Nephron progenitor cell (in vitro differentiated cells): ENCODE measurements around the gene C3orf22.
A peak's percentile ranks its signal among the peaks of the same experiment; 100 is the strongest.

Experiments
- DNase-seq: peaks from one replicate; pipeline ENCODE4 v3.0.0; 2021
- H3K27ac Mint-ChIP-seq: 2 replicates; pipeline ENCODE4 v1.8.0; 2021; ENCODE audit warnings: mild to moderate bottlenecking, moderate library complexity, mixed read lengths
- H3K27me3 Mint-ChIP-seq: 2 replicates; pipeline ENCODE4 v1.8.0; 2021; ENCODE audit warnings: mild to moderate bottlenecking, low read depth, mixed read lengths; ENCODE audit not compliant: poor library complexity
- H3K36me3 Mint-ChIP-seq: 2 replicates; pipeline ENCODE4 v1.8.0; 2021; ENCODE audit warnings: low read depth, mixed read lengths
- H3K4me1 Mint-ChIP-seq: 2 replicates; pipeline ENCODE4 v1.8.0; 2021; ENCODE audit warnings: mixed read lengths
- H3K4me3 Mint-ChIP-seq: 2 replicates; pipeline ENCODE4 v1.8.0; 2021; ENCODE audit warnings: mild to moderate bottlenecking, moderate library complexity, mixed read lengths
- H3K9me3 Mint-ChIP-seq: 2 replicates; pipeline ENCODE4 v1.8.0; 2021; ENCODE audit warnings: mild to moderate bottlenecking, moderate library complexity, mixed read lengths
- CTCF ChIP-seq: fragments of 200-600 bp; sonication (generic); IDR thresholded peaks from 2 replicates; pipeline ENCODE4 v1.5.0; 2021; ENCODE audit warnings: antibody characterized with exemption

The C3orf22 gene

GRCh38 chr3:126541628-126542339, 16.9 kb downstream of the C3orf22 start:
- DNase-seq = no peak
- no peak for TF ChIP-seq CTCF
- H3K9me3 Mint-ChIP-seq = no peaks in the 10 kb centered on the region

GRCh38 chr3:126540951-126541627, 17.6 kb downstream of the C3orf22 start:
- H3K27ac Mint-ChIP-seq = peak overlapping the region; percentile 41
- H3K4me3 Mint-ChIP-seq = no peak overlapping the region
- H3K4me1 Mint-ChIP-seq = peaks cover 13% of the 10 kb centered on the region
- no peaks in the 10 kb centered on the region for H3K36me3 Mint-ChIP-seq
- peaks cover 6% of the 10 kb centered on the region for H3K27me3 Mint-ChIP-seq
- no peaks in the 10 kb centered on the region for H3K9me3 Mint-ChIP-seq
- DNase-seq = no peak
- no peak for TF ChIP-seq CTCF

More at GRCh38 chr3:126541628-126542339, 16.9 kb downstream of the C3orf22 start:
- H3K36me3 Mint-ChIP-seq = no peaks in the 10 kb centered on the region
- H3K4me3 Mint-ChIP-seq = no peak overlapping the region
- H3K4me1 Mint-ChIP-seq = peaks cover 15% of the 10 kb centered on the region
- peaks cover 5% of the 10 kb centered on the region for H3K27me3 Mint-ChIP-seq
- no peak overlapping the region for H3K27ac Mint-ChIP-seq

DNA sequence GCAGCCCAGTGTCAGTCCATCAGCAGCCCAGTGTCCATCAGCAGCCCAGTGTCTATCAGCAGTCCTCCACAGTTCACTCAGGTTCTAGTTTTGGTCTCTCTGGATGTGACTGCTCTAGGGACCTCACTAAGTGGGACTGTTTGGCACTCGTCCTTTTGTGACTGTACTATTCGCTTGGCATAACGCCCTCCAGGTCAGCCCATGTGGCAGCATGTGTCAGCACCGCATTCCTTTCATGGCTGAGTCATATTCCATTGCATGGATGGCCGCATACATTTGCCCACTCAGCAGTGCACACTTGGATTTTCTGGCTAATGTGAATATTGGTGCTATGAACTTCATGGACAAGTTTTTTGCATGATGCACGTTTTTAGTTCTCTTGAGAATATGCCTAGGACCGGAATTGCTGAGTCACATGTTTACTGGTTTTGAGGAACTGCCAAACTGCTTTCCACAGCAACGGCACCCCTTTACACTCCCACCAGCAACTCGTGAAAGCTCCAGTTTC, 18.3 kb downstream of the C3orf22 start:
- Mint-ChIP-seq H3K27me3 (peaks cover 12% of the 10 kb centered on the region), H3K4me3 (no peak overlapping the region), H3K4me1 (peaks cover 13% of the 10 kb centered on the region), H3K27ac (no peak overlapping the region), H3K9me3 (no peaks in the 10 kb centered on the region), H3K36me3 (no peaks in the 10 kb centered on the region)
- no peak for TF ChIP-seq CTCF
- DNase-seq = no peak

- H3K4me1 Mint-ChIP-seq = peaks cover 13% of the 10 kb centered on the region
- no peaks in the 10 kb centered on the region for H3K9me3 Mint-ChIP-seq
- H3K36me3 Mint-ChIP-seq = no peaks in the 10 kb centered on the region
- TF ChIP-seq CTCF = no peak
- H3K4me3 Mint-ChIP-seq = no peak overlapping the region
- DNase-seq = no peak
- H3K27ac Mint-ChIP-seq = no peak overlapping the region
- peaks cover 19% of the 10 kb centered on the region for H3K27me3 Mint-ChIP-seq
These were observed 19.0 kb downstream of the C3orf22 start for GRCh38 chr3:126539558-126540250.

- Mint-ChIP-seq H3K4me3 (no peak overlapping the region), H3K4me1 (peaks cover 10% of the 10 kb centered on the region), H3K36me3 (no peaks in the 10 kb centered on the region), H3K9me3 (no peaks in the 10 kb centered on the region), H3K27ac (no peak overlapping the region), H3K27me3 (peaks cover 26% of the 10 kb centered on the region)
- DNase-seq = no peak
- no peak for TF ChIP-seq CTCF
These were observed 19.8 kb downstream of the C3orf22 start for GRCh38 chr3:126538966-126539365.
